HG02759 (cell line): ENCODE results near the gene GMDS.
A peak's percentile ranks its signal among the peaks of the same experiment; 100 is the strongest.

ENCODE experiments used
- ATAC-seq: cut with Tn5 transposase; IDR thresholded peaks from one replicate; pipeline ENCODE4 v1.9.1; 2021; ENCODE audit warnings: mild to moderate bottlenecking, moderate library complexity; ENCODE audit not compliant: unreplicated experiment

The GMDS gene

DNA sequence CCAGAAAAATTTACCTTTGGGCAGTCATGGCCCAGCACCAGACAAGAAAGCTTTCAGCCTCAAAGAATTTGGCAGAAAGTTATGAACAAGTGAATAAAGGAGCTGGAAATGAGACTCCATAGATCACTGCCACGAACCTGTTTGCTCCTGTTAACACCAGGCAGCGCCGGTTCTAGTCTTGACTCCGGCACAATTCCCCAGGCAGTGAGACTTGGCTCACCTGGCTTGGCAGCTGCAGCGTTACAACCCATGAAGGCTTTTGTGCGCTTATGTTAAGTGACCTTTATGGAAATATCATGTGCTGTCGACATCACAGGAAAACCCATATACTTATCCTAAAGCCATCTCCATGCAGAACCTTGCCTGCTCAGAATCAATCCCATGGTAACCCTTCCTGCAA lies 657.9 kb downstream of the GMDS start:
- no peak for ATAC-seq

DNA sequence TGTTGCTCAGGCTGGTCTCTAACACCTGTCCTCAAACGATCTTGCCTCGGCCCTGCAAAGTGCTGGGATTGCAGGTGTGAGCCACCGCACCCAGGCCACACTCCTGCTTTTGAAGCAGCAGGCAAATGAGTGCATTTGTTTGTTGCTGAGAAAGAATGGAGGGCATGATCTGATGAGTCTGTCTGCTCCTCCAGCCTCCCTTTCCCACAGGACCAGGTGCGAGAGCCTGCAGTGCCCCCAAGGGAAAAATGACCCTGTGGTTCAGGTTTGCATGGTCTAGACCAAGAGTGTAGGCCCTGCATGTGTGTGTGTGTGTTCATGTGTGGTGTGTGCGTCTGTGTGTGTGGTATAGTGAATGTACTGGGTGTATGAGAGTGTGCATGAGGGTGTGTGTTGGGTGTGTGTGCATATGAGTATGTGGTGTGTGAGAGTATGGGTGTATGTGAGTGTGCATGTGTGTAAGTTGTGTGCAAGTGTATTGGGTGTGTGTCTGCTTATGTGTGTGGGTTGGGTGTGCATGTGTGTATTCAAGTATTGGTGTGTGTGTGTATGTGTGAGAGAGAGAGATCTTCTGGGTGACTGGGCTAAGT lies 658.4 kb downstream of the GMDS start:
- ATAC-seq = no peak

DNA sequence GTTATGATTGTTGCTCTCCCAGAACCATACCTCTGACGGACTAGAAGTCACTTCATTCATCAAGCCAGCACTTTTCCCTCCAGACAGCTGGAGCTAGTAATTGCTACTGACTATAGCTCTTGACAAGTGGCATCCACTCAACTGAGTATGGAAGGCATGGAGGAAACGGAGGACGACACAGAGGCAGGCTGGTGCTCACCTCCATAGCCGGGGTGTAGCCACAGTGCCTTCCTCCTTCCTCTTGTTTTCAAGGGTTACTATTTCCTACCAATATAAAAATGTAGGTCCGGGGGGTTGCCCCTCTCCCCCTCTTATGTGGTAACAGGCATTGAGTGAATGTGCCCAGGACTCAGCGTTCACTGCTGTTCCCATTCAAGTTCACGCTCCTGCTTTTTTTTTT lies 659.1 kb downstream of the GMDS start:
- no peak for ATAC-seq

DNA sequence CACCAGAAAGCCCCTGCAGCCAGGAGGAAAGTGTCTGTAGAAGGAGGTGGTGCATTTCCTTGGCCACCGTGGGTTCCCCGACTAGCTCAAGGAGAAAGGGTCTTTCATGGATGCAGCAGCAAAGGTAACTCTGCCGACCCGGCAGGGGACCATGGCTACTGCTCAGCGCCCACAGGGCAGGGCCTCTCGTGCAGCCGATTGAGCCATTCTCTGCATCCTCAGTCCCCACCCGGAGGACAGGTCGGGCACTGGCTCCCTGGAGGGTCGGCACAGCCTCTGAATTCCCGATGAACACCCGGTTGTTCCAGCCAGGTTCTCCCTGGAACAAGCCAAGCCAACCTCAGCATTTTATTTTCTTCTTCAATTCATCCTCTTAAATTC lies 659.7 kb downstream of the GMDS start:
- ATAC-seq = no peak

DNA sequence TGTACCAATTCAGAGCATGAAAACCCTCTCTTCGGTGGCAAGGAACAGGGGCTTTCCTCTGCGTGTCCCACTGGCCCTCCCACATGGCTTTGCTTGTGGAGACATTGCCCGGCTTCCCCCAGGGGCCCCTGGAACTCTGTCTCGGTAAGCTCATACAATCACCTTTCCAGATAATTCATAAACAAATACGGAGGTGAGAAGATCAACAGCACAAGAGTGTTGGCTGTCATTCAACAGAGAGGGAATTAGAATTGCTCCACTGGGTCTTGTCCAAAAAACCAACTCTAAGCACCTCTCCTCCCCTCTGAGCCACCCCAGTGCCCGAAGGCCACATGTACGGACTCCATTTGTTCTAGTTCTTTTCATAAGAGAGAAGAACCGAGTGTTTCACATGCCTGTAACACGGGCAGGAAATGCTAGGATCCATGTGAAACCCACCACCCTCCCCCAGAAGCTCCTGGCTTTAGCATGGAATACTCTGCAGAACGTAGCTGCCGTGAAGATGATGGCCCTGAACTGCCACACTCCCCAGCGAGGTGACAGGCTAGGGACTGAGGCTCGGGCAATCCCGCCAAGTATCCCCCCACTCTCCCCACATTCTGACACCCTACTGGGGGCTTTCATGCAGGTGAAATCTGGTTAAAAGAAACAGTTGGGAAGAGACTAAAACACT lies 660.3 kb downstream of the GMDS start:
- no peak for ATAC-seq

DNA sequence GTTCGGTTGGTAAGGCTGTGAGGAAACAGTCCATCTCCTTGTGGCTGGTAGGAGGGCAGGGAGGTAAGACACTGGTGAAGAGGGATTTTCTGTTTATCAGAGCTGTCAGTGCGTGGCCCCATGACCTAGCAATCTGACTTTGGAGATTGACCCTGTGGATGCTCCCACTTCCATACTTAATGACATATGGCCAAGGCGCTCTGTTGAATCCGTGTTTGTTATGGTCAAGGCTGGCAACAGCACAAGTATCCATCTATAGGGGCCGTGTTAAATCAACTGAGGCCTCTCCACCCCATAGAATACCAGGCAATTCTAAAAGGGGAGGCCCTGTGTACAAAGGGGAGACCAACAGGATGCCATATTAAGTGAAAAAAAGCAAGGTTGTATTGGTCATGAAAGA lies 661.3 kb downstream of the GMDS start:
- ATAC-seq = no peak

DNA sequence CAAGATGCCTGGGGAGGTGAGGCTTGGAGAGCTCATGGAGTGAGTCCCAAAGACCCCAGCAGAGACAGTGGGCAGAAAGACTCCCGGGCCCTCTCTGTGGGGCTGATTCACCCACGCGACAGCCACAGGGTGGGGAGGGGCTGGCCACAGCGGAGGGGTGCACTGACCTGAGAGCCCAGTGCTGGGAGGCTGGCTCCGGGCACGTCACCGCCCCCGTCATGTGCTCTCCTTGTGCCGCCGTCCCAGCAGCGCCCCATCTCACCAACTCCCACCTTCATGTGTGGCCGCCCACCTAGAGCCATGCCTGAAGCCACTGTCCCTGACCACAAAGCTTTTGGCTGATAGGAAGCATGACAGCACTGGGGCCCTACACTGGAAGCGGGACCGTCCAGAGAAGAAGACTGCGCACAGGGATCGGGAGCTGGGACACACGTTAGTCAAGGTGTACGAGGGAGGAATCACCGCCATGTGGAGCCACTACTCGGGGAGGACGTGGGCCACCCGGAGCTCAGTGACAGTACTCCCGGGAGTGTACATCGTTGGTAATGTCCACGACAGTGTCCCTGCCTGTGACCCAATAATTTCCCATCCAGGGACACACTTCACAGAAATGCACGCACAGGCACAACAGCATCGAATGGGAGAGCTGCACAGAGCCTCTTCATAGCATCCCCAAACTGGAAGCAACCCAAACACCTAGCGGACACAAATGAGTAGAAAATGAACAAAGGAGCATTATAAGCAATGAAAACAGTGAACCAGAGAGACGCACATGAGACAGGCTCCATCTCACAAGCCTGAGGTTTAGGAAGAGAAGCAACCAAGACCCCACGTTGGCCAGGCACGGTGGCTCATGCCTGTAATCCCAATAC lies 664.0 kb downstream of the GMDS start:
- ATAC-seq = no peak

DNA sequence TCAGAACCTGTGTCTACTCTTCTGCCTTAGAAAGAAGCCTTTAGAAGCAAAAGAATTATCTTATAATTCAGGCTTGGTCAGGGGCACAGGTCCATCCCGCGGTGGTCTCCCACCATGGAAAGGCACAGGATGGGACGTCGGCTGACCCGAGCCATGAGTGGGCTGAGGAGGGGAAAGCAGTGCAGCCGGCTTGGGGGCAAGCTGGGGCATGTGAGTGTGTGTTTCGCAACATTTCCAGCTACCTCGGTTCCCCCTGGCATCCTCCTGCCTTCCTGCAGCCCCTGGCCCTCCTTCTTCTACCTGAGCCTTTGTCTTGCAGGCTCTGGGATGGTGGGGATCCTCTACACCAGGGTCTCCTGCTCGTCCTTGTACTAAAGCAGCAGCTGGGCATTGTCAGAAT lies 664.8 kb downstream of the GMDS start:
- ATAC-seq = no peak

DNA sequence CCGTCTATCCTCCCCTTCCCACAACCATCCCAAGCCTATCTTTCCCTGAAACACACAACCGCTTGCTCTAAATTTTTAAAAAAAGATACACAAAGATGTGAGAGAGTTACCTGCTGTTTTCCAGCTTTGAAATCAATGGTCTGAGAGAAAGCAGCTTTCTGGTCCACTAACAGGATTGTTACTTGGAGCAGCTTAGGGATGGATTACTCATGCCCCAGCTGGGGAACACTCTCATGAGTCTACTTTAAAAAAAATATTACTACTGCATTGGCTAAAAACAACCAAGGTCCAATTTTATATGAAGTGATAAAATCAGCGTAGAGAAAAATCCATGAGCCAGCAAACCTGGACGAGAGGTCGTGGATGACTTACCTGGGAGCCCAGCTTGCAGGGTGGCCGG lies 665.3 kb downstream of the GMDS start:
- ATAC-seq = no peak

DNA sequence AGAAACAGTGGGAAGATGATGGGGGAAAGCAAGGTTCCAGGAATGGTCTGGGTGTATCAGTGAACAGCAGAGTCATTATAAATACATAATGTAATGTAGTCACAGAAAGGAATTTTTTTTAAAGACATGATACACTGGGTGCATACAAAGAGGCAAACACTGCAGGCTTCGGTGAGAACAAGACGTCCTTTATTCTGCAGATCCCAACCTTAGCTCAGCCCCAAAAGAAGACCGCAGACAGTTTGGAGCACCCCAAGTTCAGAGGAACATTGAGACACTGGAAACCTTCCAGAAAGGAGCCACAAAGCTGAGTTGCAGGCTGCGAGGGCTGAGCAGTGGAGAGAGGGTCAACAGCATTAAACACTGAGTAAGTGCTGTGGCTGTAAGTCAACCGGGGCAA lies 666.3 kb downstream of the GMDS start:
- no peak for ATAC-seq

DNA sequence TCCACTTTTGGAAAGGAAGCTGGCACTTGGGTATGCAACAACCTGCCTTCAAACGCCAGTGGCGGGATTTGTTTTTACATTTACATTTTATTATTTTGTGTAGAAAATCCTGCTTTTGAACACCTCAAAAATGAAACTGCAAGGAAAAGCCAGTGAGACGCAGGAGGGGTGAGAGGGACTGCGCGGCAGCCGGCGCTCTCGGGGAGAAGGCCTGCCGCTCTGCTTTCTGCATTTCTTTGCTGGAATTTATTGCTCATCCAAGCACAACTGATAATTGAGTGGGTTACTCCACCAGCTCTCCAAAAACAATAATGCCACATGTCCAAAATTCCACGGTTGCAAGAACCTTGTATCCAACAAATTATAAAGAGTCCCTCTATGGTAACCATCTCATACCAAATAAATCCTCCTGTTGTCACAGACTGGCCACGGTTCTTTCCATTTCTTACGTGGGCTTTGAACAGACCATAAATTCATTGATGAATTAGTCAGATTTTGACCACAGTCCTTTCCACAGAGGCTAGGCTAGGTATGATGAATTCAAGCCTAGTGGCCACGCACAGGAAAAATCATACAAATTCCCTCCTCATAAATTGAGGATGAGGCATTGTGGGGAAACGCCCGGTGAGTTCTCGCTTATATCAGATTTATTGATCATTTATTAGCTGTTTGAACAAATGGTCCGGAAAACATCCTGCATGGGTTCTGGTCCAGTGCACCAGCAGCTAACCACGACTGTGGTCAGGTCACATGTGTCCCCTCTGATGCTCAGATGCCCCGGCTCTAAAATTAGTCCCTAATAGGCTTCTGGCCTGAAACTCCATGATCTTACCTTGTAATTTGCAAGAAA lies 667.3 kb downstream of the GMDS start:
- ATAC-seq = peak; percentile 66

DNA sequence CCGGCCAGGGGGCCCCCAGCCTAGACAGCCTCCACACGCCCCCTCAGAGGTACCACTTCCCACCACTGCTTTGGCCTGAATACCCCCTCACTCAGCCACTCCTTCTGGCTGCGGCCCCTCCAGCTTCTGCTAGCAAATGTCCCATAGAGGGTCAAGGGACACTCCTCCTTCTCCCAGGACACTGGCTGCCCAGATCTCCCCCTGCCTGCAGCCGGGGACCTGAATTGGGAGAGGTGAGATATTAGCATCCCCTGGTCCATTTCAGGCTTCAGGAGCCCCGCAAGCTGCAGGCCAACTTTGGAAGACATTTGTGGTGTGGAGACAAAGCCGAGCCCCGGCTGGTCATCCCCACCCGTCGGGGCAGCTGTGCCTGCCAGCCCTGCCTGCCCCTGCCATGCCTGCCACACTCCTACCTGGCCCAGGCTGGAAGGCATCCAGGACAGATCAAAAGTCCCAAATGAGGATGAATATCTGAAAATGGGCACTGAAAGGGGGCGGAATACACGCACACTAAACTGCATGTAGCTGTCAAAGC lies 668.2 kb downstream of the GMDS start:
- ATAC-seq = no peak

DNA sequence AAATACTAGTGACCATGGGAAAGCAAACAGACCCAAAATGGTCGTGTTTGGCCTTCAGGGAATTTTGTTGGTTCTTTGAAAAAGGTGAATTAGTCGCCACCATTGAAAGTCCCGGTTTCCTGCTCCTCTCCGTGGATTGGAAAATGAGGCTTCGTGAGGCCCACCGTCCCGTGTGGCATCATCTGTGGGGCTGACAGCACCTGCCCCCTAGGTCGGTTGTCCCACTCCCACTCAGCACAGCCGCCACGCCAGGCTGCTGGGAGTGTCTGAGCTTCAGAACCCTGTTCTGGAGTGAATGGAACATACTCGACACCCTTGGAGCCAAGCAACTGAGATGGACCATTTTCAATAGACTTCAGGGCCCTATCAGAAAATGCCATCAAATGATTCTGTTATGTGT lies 668.7 kb downstream of the GMDS start:
- ATAC-seq = no peak

DNA sequence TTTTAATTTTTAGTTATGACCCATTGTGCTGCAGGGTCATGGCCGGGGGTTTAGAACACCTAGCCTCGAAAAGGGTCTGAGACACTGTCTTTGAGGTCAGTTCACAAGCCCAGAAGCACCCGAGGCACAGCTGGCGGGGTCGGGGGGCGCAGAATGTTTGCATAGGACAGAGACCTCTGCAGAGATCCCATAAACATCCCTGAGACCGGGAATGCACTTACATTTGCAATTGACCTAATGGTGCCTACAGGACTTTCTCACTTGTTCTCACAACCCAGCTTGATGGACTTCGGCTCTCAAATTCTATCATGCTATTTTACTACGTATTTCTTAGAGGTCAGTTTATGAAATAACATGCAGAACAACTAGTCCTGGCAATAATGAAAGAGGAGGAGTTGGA lies 669.2 kb downstream of the GMDS start:
- no peak for ATAC-seq

DNA sequence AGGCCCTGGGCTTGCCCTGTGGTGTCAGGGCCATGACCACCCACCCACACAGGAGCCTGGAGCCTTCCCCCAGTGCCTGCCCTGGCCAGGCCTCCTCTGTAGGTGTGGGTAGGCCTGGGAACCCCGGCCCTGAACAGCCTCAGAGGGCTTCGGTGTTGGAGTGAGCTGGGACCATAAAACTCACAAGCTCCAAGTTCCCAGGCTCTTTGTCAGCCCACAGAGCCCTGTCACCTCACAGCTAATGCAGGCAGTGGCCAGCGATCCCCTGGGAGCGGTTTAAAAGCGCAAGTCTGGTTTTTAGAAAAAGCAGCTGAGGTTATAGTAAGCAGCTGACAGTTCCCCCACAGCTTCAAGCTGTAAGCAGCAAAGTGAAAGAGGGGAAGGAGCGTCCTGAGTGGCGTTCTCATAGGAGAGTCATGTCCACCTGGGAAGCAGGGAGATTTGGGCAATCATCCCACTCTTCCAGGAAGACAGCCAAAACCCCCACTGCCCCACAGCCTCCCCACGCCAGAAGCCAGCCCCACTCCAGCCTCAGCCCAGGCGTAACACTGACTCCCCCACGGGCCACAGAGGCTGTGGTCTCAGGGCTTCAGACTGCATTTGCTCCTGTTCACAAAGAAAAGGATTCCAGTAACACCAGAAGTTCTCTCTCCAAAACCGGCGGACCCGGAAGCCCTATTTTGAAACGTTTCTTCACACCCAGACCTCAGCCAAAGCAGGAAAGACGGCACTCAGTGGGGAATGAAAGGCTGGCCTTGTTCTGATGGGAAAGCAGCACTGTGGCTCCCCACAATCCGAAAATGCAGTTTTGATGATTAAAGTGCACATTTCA lies 670.0 kb downstream of the GMDS start:
- ATAC-seq = peak; percentile 46

DNA sequence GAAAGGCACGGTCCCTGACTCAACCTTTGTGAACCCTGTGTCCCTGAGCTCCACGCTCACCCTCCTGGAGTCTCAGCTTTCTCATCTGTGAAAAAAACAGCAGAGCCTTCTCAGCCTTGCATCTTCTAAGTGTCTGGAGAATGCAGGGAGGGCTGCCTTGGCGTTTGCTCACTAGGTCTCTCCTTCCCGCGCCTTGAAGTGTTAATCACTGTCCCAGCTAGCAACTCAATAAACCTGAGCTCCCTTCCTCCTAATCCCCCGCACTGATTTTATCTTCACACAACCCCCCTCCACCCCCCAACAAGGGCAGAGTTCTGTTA lies 670.6 kb downstream of the GMDS start:
- no peak for ATAC-seq

DNA sequence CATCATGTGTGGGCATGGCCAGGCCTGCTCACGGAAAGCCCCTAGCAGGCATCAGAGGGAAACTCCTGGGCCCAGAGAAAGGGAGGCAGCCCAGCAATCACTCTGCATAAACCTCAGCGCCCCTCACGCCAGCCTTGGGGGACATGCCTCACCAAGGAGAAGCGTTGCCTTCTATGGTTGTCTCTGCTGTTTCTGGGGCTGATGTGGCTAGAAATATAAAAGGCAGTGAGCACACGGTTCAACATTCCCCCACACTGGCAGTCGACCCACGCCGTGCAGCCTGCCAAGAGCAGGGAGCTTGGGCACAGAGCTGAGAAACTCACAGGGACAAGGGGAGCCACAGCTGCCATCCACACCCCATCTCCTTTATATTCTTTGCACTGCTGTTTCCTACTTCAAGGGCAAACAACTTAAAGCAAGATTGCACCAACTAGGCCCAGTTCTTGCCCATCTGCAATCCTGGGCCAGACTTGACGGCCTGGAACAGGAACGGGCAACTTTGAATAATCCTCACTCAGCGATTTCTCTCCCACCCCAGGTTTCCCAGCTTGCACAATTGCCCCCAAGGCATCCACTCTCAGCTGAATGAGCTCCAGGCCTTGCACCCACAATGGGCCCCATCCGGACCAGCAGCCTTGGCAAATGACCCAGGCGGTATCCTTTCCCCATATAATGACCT lies 671.2 kb downstream of the GMDS start:
- ATAC-seq = no peak
